Neural cell (in vitro differentiated cells): Measurements from ENCODE around the gene CFAP47.

Experiments
- CTCF ChIP-seq: fragments of 450-650 bp; IDR thresholded peaks from 2 replicates; pipeline ENCODE4 v1.5.1; 2014; ENCODE audit warnings: antibody characterized with exemption, mild to moderate bottlenecking, moderate library complexity; ENCODE audit not compliant: poor library complexity, severe bottlenecking
- EZH2 ChIP-seq: fragments of 200-600, 300-800 bp; shearing (Covaris generic), sonication (generic); IDR thresholded peaks from 2 replicates; pipeline ENCODE4 v1.6.1; 2014; ENCODE audit warnings: antibody characterized with exemption, low read length, borderline replicate concordance, mild to moderate bottlenecking; ENCODE audit not compliant: insufficient read depth, poor library complexity, severe bottlenecking
- MXI1 ChIP-seq: fragments of 450-650 bp; conservative IDR thresholded peaks from 2 replicates; pipeline ENCODE4 v1.6.1; 2014; ENCODE audit warnings: antibody characterized with exemption, mild to moderate bottlenecking; ENCODE audit not compliant: poor library complexity, severe bottlenecking
- POLR2AphosphoS5 ChIP-seq: IDR thresholded peaks from 2 replicates; pipeline ENCODE4 v1.6.1; 2012
- RAD21 ChIP-seq: fragments of 450-650 bp; conservative IDR thresholded peaks from 2 replicates; pipeline ENCODE4 v1.6.1; 2014; ENCODE audit warnings: antibody characterized with exemption, mild to moderate bottlenecking, moderate library complexity
- SMC3 ChIP-seq: fragments of 450-650 bp; conservative IDR thresholded peaks from 2 replicates; pipeline ENCODE4 v1.6.1; 2014; ENCODE audit warnings: antibody characterized with exemption, mild to moderate bottlenecking, moderate library complexity; ENCODE audit not compliant: poor library complexity
- TAF1 ChIP-seq: IDR thresholded peaks from 2 replicates; pipeline ENCODE4 v1.6.1; 2012; ENCODE audit warnings: low read depth

- no peak for TF ChIP-seq EZH2
- TF ChIP-seq CTCF, result no peak
- no peak for TF ChIP-seq SMC3
- TF ChIP-seq RAD21, result no peak
- TF ChIP-seq MXI1, result no peak
- TF ChIP-seq TAF1, result no peak
- TF ChIP-seq POLR2AphosphoS5, result no peak
Measured at GRCh38 chrX:36383495-36383894, 464.0 kb downstream of the CFAP47 start.
